HUES6 (cell line): ENCODE measurements around the gene PPARGC1A.
A peak's percentile ranks its signal among the peaks of the same experiment; 100 is the strongest.

Experiments used
- H3K27ac ChIP-seq: 2 replicates; pipeline ENCODE4 v1.7.0; 2013; ENCODE audit warnings: low read depth, mild to moderate bottlenecking, low read length, inconsistent platforms
- H3K27me3 ChIP-seq: 2 replicates; pipeline ENCODE4 v1.6.1; 2013; ENCODE audit warnings: low read length; ENCODE audit not compliant: control insufficient read depth, insufficient read depth
- H3K36me3 ChIP-seq: 2 replicates; pipeline ENCODE4 v1.6.1; 2013; ENCODE audit warnings: low read length; ENCODE audit not compliant: control insufficient read depth, insufficient read depth
- H3K4me1 ChIP-seq: 2 replicates; pipeline ENCODE4 v1.6.1; 2013; ENCODE audit warnings: low read length; ENCODE audit not compliant: control insufficient read depth, insufficient read depth
- H3K4me3 ChIP-seq: 2 replicates; pipeline ENCODE4 v1.5.1; 2013; ENCODE audit warnings: low read depth, low read length
- H3K9ac ChIP-seq: one replicate; pipeline ENCODE4 v1.6.1; 2013; ENCODE audit warnings: mild to moderate bottlenecking, low read length
- H3K9me3 ChIP-seq: 2 replicates; pipeline ENCODE4 v1.6.1; 2013; ENCODE audit warnings: low read depth, low read length; ENCODE audit not compliant: control insufficient read depth, insufficient read depth

The PPARGC1A gene

DNA sequence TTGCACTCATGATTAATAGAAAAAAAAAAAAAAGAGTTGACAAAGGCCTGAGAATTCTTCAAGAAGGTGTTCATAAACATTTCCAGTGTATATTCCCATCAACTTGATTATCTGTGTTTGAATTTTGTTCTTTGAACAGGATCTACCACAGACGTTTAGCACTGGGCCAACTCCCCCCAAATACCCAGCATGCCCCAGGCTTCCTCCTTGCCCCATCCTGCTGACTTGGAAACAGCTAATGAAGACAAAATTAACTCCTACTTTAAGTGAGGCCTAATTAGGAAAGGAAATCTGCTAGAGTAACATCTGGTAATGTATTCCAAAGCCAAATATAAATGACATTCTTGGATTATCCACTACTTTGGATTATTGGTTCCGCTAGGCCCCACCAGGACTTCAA lies 52.5 kb downstream of the PPARGC1A start:
- H3K27ac ChIP-seq: no peak overlapping the region

DNA sequence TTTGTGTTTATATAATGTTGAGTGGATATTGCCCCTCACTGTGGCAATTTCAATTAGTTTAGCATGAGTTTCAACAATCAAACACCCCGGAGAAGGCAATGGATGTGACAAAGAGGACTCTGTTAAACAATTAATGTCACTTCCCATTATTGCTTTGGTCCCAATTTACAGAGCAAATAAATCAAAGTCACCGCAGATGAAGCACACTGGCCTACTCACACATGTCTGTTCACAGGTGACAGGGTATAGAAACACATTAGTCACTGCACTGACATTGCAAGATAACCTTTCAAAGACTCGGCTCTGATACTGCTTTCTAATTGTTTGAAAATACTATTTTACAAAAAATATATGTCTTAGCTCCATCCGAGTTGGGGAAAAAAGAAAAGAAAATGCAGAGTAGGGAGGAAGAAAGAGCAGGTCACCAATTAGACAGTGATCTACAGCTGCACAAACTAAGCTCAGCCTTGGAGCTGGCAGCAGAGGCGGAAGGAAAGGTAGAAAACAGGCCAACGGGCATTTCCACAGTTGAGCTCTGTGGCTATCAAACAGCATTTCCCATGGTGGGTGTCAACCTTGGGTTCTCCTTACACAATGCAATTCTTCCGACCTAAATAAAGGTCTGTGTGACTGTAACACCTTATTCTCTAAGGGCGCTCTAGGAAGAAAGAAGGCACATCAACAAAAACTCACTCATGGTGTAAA lies 53.9 kb downstream of the PPARGC1A start:
- Histone ChIP-seq H3K36me3 (no peaks in the 10 kb centered on the region), H3K27me3 (no peaks in the 10 kb centered on the region), H3K9me3 (no peaks in the 10 kb centered on the region), H3K4me1 (no peaks in the 10 kb centered on the region), H3K27ac (no peak overlapping the region), H3K4me3 (no peak overlapping the region), H3K9ac (no peak overlapping the region)

More for the DNA sequence above, 52.5 kb downstream of the PPARGC1A start:
- Histone ChIP-seq H3K4me1 (no peaks in the 10 kb centered on the region), H3K36me3 (no peaks in the 10 kb centered on the region), H3K9ac (no peak overlapping the region), H3K27me3 (no peaks in the 10 kb centered on the region), H3K9me3 (no peaks in the 10 kb centered on the region), H3K4me3 (no peak overlapping the region)

GRCh38 chr4:23828779-23829178 lies 61.1 kb downstream of the PPARGC1A start:
- Histone ChIP-seq H3K9me3 (no peaks in the 10 kb centered on the region), H3K27ac (no peak overlapping the region), H3K9ac (no peak overlapping the region), H3K4me3 (no peak overlapping the region), H3K27me3 (no peaks in the 10 kb centered on the region), H3K4me1 (no peaks in the 10 kb centered on the region), H3K36me3 (no peaks in the 10 kb centered on the region)

DNA sequence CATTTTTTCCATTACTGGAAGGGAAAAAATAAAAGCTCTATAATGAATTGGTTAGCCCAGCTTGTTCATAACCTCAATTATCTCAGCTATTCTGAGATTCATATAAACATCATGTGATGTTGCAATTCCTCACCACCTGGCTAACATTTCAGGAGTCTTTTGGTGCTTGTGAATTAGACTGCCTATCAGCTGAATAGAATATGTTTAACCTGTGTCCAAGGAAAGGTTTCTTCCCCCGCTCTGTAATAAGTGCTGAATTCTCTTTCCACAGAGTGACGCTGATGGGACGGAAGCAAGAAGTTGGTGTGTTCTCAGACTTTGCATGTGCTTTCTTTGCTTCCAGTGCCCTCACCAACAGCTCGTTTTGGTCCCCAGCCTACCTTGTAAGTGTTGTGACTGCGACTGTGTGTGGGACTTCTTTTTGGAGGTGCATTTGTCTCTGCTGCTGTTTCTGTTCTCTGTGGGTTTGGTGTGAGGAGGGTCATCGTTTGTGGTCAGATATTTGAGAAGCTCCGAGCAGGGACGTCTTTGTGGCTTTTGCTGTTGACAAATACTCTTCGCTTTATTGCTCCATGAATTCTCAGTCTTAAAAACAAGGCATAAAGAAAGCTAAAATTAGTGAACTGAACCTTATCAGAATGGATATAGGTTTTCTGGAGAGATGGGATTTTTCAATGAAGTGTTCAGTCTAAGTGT lies 61.7 kb downstream of the PPARGC1A start:
- Histone ChIP-seq H3K9me3 (no peaks in the 10 kb centered on the region), H3K4me1 (no peaks in the 10 kb centered on the region), H3K27ac (no peak overlapping the region), H3K4me3 (no peak overlapping the region), H3K36me3 (no peaks in the 10 kb centered on the region), H3K9ac (no peak overlapping the region), H3K27me3 (no peaks in the 10 kb centered on the region)

DNA sequence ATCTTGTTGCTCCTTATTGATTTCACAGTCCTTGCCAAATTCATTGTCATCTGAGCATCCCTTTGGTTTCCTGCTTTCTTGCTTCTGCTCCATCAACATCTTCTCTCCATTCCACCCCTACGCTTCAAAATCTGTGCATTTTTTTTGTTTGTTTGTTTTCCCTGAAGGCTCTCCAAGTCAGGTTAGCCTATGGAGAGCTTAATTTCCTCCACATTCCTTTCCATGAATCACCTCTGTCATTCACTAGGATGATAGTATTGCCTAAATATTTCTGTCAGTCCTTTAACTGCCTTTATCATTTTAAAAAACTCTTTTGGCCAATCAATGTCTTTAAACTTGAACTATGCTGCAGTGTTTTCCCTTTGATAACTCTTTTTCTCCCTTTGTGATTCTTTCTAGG lies 67.7 kb downstream of the PPARGC1A start:
- Histone ChIP-seq H3K36me3 (no peaks in the 10 kb centered on the region), H3K4me3 (no peak overlapping the region), H3K27ac (peak overlapping the region; percentile 76; the same call in 1 of the 2 replicates), H3K9ac (no peak overlapping the region), H3K4me1 (peaks cover 20% of the 10 kb centered on the region), H3K27me3 (no peaks in the 10 kb centered on the region), H3K9me3 (no peaks in the 10 kb centered on the region)

GRCh38 chr4:23819041-23819511 lies 70.8 kb downstream of the PPARGC1A start:
- no peaks in the 10 kb centered on the region for H3K9me3 ChIP-seq
- H3K4me3 ChIP-seq: no peak overlapping the region
- H3K27me3 ChIP-seq: no peaks in the 10 kb centered on the region
- no peak overlapping the region for H3K27ac ChIP-seq
- peaks cover 20% of the 10 kb centered on the region for H3K4me1 ChIP-seq
- H3K9ac ChIP-seq: no peak overlapping the region
- no peaks in the 10 kb centered on the region for H3K36me3 ChIP-seq

GRCh38 chr4:23818097-23818885 lies 71.6 kb downstream of the PPARGC1A start:
- Histone ChIP-seq H3K4me1 (peaks cover 20% of the 10 kb centered on the region), H3K36me3 (no peaks in the 10 kb centered on the region; the same call in 1 of the 2 replicates), H3K9me3 (no peaks in the 10 kb centered on the region), H3K27ac (no peak overlapping the region), H3K4me3 (no peak overlapping the region), H3K27me3 (no peaks in the 10 kb centered on the region), H3K9ac (no peak overlapping the region)

DNA sequence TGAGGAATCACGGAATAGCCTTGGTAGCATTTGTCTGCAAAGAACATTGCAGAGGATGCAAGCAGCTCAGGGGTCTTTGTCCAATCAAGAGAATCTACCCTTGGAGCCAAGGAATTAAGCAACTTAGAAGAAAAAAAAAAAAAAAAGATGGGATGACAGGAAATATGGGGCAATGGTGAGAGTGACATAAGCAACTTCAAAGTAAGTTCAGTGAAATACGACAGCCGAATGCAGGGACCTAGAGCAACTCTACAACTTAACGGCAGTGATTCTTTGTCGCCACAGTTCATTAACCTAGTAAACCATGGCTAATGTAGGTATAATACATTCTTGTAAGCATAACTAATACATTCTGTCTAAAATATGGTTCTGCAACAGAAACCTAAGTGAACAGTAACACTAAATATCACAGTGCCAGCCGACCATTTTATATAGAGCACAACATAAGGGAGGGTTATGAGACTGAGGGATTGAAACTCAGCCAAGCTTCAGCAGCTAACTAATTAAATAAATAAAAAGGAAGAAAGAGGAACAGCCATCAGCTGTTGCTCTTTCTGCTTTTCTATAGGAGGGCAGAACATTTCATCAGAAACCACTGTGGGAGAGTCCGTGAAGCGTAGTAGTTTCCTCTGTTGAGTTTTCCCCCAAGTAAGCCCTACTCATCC lies 74.7 kb downstream of the PPARGC1A start:
- H3K36me3 ChIP-seq: no peaks in the 10 kb centered on the region; the same call in 1 of the 2 replicates
- H3K9me3 ChIP-seq: no peaks in the 10 kb centered on the region
- peaks cover 9% of the 10 kb centered on the region; the same call in 1 of the 2 replicates for H3K4me1 ChIP-seq
- no peak overlapping the region for H3K27ac ChIP-seq
- no peak overlapping the region for H3K4me3 ChIP-seq
- H3K9ac ChIP-seq: no peak overlapping the region
- H3K27me3 ChIP-seq: no peaks in the 10 kb centered on the region

- Histone ChIP-seq H3K9ac (no peak overlapping the region), H3K4me3 (no peak overlapping the region), H3K27me3 (no peaks in the 10 kb centered on the region), H3K27ac (no peak overlapping the region), H3K36me3 (no peaks in the 10 kb centered on the region; the same call in 1 of the 2 replicates), H3K9me3 (no peaks in the 10 kb centered on the region), H3K4me1 (peaks cover 9% of the 10 kb centered on the region; the same call in 1 of the 2 replicates)
These were observed 75.3 kb downstream of the PPARGC1A start for GRCh38 chr4:23814587-23814986.

- Histone ChIP-seq H3K36me3 (no peaks in the 10 kb centered on the region; the same call in 1 of the 2 replicates), H3K4me1 (no peaks in the 10 kb centered on the region), H3K4me3 (no peak overlapping the region), H3K27ac (no peak overlapping the region), H3K9me3 (no peaks in the 10 kb centered on the region), H3K27me3 (no peaks in the 10 kb centered on the region), H3K9ac (no peak overlapping the region)
These were observed 78.7 kb downstream of the PPARGC1A start for GRCh38 chr4:23811161-23811560.
